SU-DHL-6 (cell line): ENCODE data around the gene PPM1B.

Source experiments
- EZH2phosphoT487 ChIP-seq: fragments of 200-600 bp; sonication (generic), shearing (Covaris generic); conservative IDR thresholded peaks from 2 replicates; pipeline ENCODE4 v1.6.1; 2018; ENCODE audit warnings: mild to moderate bottlenecking, antibody characterized with exemption, low read length, moderate library complexity, mixed read lengths
- TF ChIP-seq, protein P1 (sequence below): fragments of 200-600 bp; sonication (generic); IDR thresholded peaks from one replicate; pipeline ENCODE4 v1.5.1; 2017; ENCODE audit warnings: antibody characterized with exemption, mild to moderate bottlenecking, low read length, moderate library complexity; ENCODE audit not compliant: insufficient read depth, poor library complexity, severe bottlenecking

DNA sequence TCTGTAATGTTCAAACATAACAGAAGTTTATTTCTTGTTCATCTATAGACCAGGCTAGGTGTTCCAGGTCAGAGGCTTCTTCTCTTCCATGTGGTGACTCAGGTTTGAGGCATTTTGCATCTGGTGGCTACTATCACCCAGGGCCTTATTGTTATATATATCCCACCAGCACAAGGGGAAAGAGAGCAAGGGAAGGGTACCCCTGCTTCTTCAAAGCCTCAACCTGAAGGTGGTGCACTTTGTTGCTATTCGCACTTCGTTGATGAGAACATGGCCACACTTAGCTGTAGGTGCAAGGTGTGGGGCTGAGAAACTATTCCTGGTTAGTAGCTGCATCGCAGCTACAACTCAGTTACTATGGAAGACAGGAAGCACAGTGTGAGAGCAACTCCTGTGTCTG, 79.2 kb downstream of the PPM1B start:
- TF ChIP-seq, protein P1, sequence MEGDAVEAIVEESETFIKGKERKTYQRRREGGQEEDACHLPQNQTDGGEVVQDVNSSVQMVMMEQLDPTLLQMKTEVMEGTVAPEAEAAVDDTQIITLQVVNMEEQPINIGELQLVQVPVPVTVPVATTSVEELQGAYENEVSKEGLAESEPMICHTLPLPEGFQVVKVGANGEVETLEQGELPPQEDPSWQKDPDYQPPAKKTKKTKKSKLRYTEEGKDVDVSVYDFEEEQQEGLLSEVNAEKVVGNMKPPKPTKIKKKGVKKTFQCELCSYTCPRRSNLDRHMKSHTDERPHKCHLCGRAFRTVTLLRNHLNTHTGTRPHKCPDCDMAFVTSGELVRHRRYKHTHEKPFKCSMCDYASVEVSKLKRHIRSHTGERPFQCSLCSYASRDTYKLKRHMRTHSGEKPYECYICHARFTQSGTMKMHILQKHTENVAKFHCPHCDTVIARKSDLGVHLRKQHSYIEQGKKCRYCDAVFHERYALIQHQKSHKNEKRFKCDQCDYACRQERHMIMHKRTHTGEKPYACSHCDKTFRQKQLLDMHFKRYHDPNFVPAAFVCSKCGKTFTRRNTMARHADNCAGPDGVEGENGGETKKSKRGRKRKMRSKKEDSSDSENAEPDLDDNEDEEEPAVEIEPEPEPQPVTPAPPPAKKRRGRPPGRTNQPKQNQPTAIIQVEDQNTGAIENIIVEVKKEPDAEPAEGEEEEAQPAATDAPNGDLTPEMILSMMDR: no peak
- no peak for TF ChIP-seq EZH2phosphoT487
